Activated T-helper 17 cell treated with anti-CD3 and anti-CD28 coated beads, Interleukin-2, amount 50 U/mL, for 72 hours (primary cell): Measurements from ENCODE around the gene INTS4. TPM values are rescaled to one million over a fixed set of nuclear protein-coding genes. Genes with fewer than 3 reads are reported as not detected.
"Not testable (repeated sequence)": the region's sequence is repeated elsewhere in the genome, so short reads cannot be mapped to it uniquely, and the experiment has no call there.

ENCODE experiments used
- ATAC-seq: fragments of 150-1000 bp; cut with Tn5 transposase; replicated peaks from 2 replicates; pipeline ENCODE4 v1.10.0; 2021; ENCODE audit warnings: mild to moderate bottlenecking, moderate library complexity
- H3K27ac Mint-ChIP-seq: one replicate; pipeline ENCODE4 v1.8.0; 2022; ENCODE audit warnings: mixed read lengths
- H3K27me3 Mint-ChIP-seq: one replicate; pipeline ENCODE4 v1.8.0; 2022; ENCODE audit warnings: mixed read lengths
- H3K36me3 Mint-ChIP-seq: one replicate; pipeline ENCODE4 v1.8.0; 2022; ENCODE audit warnings: low read depth, mild to moderate bottlenecking, mixed read lengths
- H3K4me1 Mint-ChIP-seq: one replicate; pipeline ENCODE4 v1.8.0; 2022; ENCODE audit warnings: mixed read lengths
- H3K4me3 Mint-ChIP-seq: one replicate; pipeline ENCODE4 v1.8.0; 2022; ENCODE audit warnings: mild to moderate bottlenecking, mixed read lengths
- H3K9me3 Mint-ChIP-seq: one replicate; pipeline ENCODE4 v1.8.0; 2022; ENCODE audit warnings: mixed read lengths
- total RNA-seq, 2 donors: library from RNA; stranded (reverse); gene quantifications; one replicate each; pipeline ENCODE4 v1.2.3, GENCODE V29; 2022

INTS4 gene
- total RNA-seq, 2 donors from 2014 or later = 63.5 to 73.5 TPM

DNA sequence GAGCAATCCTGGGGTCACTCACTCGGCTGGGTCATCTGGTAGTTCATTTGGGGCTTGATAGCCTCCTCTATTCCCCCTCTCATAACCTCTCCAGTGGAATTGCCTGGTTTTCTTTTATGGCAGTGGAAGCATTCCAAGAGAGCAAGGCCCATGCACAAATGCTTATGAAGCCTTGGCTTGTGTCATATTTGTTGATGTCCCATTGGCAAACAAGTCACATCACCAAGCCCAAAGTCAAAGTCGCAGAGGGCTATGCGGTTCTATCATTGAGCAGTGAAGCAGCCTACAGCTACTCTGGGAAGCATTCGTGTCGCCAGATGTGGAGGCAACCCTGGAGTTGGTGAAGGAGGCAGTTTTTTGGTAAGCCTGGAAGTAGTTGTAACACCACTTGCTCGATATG lies 16.3 kb upstream of the INTS4 start:
- H3K4me1 Mint-ChIP-seq = no peaks in the 10 kb centered on the region
- H3K4me3 Mint-ChIP-seq = no peak overlapping the region
- no peak overlapping the region for H3K27ac Mint-ChIP-seq
- ATAC-seq = no peak
- H3K27me3 Mint-ChIP-seq = peaks cover 6% of the 10 kb centered on the region
- no peaks in the 10 kb centered on the region for H3K9me3 Mint-ChIP-seq
- no peaks in the 10 kb centered on the region for H3K36me3 Mint-ChIP-seq

- H3K27me3 Mint-ChIP-seq = peaks cover 6% of the 10 kb centered on the region
- no peak overlapping the region for H3K4me3 Mint-ChIP-seq
- no peak for ATAC-seq
- no peaks in the 10 kb centered on the region for H3K4me1 Mint-ChIP-seq
- H3K27ac Mint-ChIP-seq = no peak overlapping the region
- no peaks in the 10 kb centered on the region for H3K9me3 Mint-ChIP-seq
- H3K36me3 Mint-ChIP-seq = no peaks in the 10 kb centered on the region
These were observed 15.8 kb upstream of the INTS4 start for GRCh38 chr11:78010304-78010703.

GRCh38 chr11:78009062-78009461 lies 14.6 kb upstream of the INTS4 start:
- no peaks in the 10 kb centered on the region for H3K4me1 Mint-ChIP-seq
- no peak for ATAC-seq
- H3K27me3 Mint-ChIP-seq = peaks cover 6% of the 10 kb centered on the region
- no peak overlapping the region for H3K27ac Mint-ChIP-seq
- H3K36me3 Mint-ChIP-seq = no peaks in the 10 kb centered on the region
- H3K9me3 Mint-ChIP-seq = no peaks in the 10 kb centered on the region
- H3K4me3 Mint-ChIP-seq = no peak overlapping the region

DNA sequence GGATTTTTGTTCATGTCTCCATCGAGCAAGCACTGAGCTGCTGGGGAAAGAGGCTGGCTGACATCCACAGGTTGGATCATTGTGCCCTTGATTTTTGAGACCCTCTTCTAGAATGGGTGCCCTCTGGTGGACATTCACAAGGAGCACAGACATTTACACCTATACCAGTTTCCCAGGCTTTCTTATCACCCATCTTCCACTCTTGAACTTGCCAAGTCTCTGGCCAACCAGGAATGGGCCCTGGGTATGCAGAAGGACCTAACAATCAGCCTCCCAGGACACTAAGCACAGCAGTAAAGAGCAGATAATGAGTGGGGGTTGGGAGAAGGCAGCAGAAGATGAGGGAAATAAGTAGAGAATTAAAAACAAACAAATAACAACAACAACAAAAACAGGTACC lies 5.7 kb upstream of the INTS4 start:
- Mint-ChIP-seq H3K4me1 (no peaks in the 10 kb centered on the region), H3K27ac (no peak overlapping the region), H3K36me3 (no peaks in the 10 kb centered on the region), H3K27me3 (peaks cover 4% of the 10 kb centered on the region), H3K9me3 (no peaks in the 10 kb centered on the region), H3K4me3 (no peak overlapping the region)
- peak; percentile 86 for ATAC-seq

- Mint-ChIP-seq H3K9me3 (no peaks in the 10 kb centered on the region), H3K4me3 (no peak overlapping the region), H3K36me3 (peaks cover 2% of the 10 kb centered on the region), H3K27ac (no peak overlapping the region), H3K4me1 (no peaks in the 10 kb centered on the region), H3K27me3 (peaks cover 4% of the 10 kb centered on the region)
- no peak for ATAC-seq
These were observed 5.1 kb upstream of the INTS4 start for GRCh38 chr11:77999446-78000030.

DNA sequence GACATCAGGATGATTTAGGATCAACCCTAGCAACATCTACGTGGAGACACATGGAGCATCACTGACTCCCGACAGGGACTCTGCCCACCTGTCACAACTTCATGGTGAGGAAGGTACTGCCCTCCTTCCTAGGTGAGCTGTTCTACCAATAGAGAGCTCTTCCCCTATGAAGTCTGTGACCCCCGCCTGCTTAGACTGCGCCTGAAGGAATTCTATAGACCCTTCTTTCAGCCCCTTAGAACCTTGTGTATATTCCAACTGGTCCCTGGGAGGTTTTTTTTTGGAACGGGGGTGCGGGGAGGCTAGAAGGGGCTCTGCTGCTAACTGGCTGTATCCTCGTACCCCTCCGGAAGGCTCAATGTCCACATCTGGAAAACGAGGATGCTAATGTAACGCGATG lies 566 bp downstream of the INTS4 start:
- Mint-ChIP-seq H3K9me3 (no peaks in the 10 kb centered on the region), H3K36me3 (peaks cover 33% of the 10 kb centered on the region), H3K4me1 (peaks cover 7% of the 10 kb centered on the region), H3K27ac (peak overlapping the region; percentile 85), H3K4me3 (peak overlapping the region; percentile 96), H3K27me3 (no peaks in the 10 kb centered on the region)
- ATAC-seq = no peak

- Mint-ChIP-seq H3K36me3 (peaks cover 62% of the 10 kb centered on the region), H3K27me3 (no peaks in the 10 kb centered on the region), H3K27ac (no peak overlapping the region), H3K9me3 (no peaks in the 10 kb centered on the region), H3K4me1 (peaks cover 11% of the 10 kb centered on the region), H3K4me3 (no peak overlapping the region)
- ATAC-seq = no peak
These were observed 3.5 kb downstream of the INTS4 start for GRCh38 chr11:77990981-77991380.

GRCh38 chr11:77986456-77986855 lies 8.0 kb downstream of the INTS4 start:
- H3K27me3 Mint-ChIP-seq, H3K4me3 Mint-ChIP-seq, H3K9me3 Mint-ChIP-seq, H3K27ac Mint-ChIP-seq, ATAC-seq: not testable (repeated sequence)
- Mint-ChIP-seq H3K4me1 (peaks cover 27% of the 10 kb centered on the region), H3K36me3 (peaks cover 96% of the 10 kb centered on the region)

DNA sequence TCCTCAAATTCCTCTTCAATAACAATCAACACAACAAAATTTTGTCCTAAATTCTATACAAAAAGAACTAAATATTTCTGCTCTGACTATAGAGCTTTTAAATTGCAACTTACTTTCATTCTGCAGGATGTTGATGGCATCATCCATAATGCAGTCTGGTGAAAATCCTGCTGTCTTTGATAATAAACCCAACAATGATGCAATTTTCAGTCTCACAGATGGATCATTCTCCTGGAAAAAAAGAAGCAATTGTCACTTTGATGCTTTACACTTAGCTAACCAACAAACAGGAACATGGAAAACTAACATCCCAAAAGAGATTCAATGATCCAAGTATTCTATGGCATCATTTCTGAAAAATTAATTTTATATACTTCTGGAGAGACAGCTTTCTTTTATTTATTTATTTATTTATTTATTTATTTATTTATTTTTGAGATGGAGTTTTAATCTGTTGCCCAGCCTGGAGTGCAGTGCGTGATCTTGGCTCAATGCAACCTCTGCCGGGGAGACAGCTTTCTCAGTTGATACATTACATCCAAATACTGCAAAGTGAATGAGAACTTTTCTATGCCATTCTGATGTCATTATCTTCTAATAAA lies 13.0 kb downstream of the INTS4 start:
- H3K27ac Mint-ChIP-seq = no peak overlapping the region
- no peak for ATAC-seq
- H3K36me3 Mint-ChIP-seq = peaks cover 96% of the 10 kb centered on the region
- peaks cover 27% of the 10 kb centered on the region for H3K4me1 Mint-ChIP-seq
- H3K27me3 Mint-ChIP-seq = no peaks in the 10 kb centered on the region
- H3K4me3 Mint-ChIP-seq = no peak overlapping the region
- no peaks in the 10 kb centered on the region for H3K9me3 Mint-ChIP-seq

GRCh38 chr11:77968337-77968736 lies 26.1 kb downstream of the INTS4 start:
- peaks cover 39% of the 10 kb centered on the region for H3K36me3 Mint-ChIP-seq
- H3K27me3 Mint-ChIP-seq = no peaks in the 10 kb centered on the region
- H3K4me1 Mint-ChIP-seq = no peaks in the 10 kb centered on the region
- H3K9me3 Mint-ChIP-seq = no peaks in the 10 kb centered on the region
- ATAC-seq = no peak
- no peak overlapping the region for H3K27ac Mint-ChIP-seq
- no peak overlapping the region for H3K4me3 Mint-ChIP-seq

- H3K27ac Mint-ChIP-seq = no peak overlapping the region
- H3K27me3 Mint-ChIP-seq = no peaks in the 10 kb centered on the region
- H3K4me3 Mint-ChIP-seq = no peak overlapping the region
- no peaks in the 10 kb centered on the region for H3K4me1 Mint-ChIP-seq
- no peak for ATAC-seq
- peaks cover 39% of the 10 kb centered on the region for H3K36me3 Mint-ChIP-seq
- H3K9me3 Mint-ChIP-seq = no peaks in the 10 kb centered on the region
These were observed 26.7 kb downstream of the INTS4 start for GRCh38 chr11:77967753-77968152.

DNA sequence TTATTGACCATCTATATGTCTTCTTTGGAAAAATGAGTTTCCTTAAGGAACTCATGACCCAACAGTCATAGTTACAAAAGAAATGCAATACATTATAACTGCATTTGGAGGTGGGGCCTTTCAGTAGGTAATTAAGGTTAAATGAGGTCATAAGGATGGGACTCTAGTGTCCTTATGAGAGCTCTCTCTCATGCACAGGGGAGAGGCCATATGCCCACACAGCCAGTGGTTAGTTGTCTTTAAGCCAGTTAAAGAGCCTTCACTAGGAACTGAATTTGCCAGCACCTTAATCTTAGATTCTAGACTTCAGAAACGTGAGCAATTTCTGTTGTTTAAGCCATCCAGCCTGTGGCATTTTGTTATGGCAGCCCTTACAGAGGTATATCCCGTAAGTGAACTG lies 27.3 kb downstream of the INTS4 start:
- no peaks in the 10 kb centered on the region for H3K9me3 Mint-ChIP-seq
- H3K36me3 Mint-ChIP-seq = peaks cover 37% of the 10 kb centered on the region
- ATAC-seq = no peak
- no peak overlapping the region for H3K4me3 Mint-ChIP-seq
- no peak overlapping the region for H3K27ac Mint-ChIP-seq
- H3K27me3 Mint-ChIP-seq = no peaks in the 10 kb centered on the region
- no peaks in the 10 kb centered on the region for H3K4me1 Mint-ChIP-seq

- H3K36me3 Mint-ChIP-seq = peaks cover 36% of the 10 kb centered on the region
- no peaks in the 10 kb centered on the region for H3K27me3 Mint-ChIP-seq
- H3K27ac Mint-ChIP-seq = no peak overlapping the region
- H3K4me1 Mint-ChIP-seq = no peaks in the 10 kb centered on the region
- no peaks in the 10 kb centered on the region for H3K9me3 Mint-ChIP-seq
- H3K4me3 Mint-ChIP-seq = no peak overlapping the region
- ATAC-seq = no peak
These were observed 28.1 kb downstream of the INTS4 start for GRCh38 chr11:77966338-77966737.

- ATAC-seq = no peak
- no peaks in the 10 kb centered on the region for H3K9me3 Mint-ChIP-seq
- H3K36me3 Mint-ChIP-seq = peaks cover 72% of the 10 kb centered on the region
- no peaks in the 10 kb centered on the region for H3K27me3 Mint-ChIP-seq
- no peaks in the 10 kb centered on the region for H3K4me1 Mint-ChIP-seq
- H3K27ac Mint-ChIP-seq = no peak overlapping the region
- H3K4me3 Mint-ChIP-seq = no peak overlapping the region
These were observed 35.0 kb downstream of the INTS4 start for GRCh38 chr11:77959434-77959833.

DNA sequence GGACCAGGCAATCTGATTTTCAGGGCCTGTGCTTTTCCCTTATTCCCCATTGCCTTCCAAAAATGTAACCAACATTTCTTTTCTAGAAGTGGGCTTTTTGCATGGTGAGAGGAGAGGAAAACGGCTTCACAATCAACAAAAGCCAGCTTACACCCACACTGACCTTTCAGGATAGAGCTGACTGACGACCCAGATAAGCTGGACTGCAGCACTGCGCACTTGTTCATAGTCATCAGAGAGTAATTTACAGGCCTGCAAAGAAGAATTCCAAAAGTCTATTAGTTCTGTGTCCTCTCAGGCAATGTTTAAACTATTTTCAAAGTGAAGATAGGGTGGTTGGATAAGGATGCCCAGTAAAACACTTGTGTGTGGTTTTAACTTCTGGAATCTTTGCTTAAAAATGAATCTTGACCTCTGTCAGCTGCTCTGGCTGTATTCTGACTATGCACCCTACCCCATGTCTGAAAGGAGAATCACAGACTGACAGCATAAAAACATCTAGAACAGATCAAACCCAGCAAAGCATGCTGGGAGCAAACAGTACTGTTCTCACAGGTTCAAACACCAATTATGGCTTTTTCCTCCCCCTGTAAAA lies 35.8 kb downstream of the INTS4 start:
- not testable (repeated sequence) for H3K4me1 Mint-ChIP-seq, H3K4me3 Mint-ChIP-seq

More for the DNA sequence above, 35.8 kb downstream of the INTS4 start:
- H3K9me3 Mint-ChIP-seq, H3K27ac Mint-ChIP-seq, H3K27me3 Mint-ChIP-seq, ATAC-seq: not testable (repeated sequence)
- peaks cover 80% of the 10 kb centered on the region for H3K36me3 Mint-ChIP-seq
